GM19397 (cell line): ENCODE measurements around the gene VWA3B.

ENCODE experiments used
- ATAC-seq: cut with Tn5 transposase; IDR thresholded peaks from one replicate; pipeline ENCODE4 v1.9.1; 2021; ENCODE audit warnings: mild to moderate bottlenecking, moderate library complexity; ENCODE audit not compliant: unreplicated experiment

Gene VWA3B

GRCh38 chr2:98172150-98172765 lies 85.3 kb downstream of the VWA3B start:
- ATAC-seq, result no peak

GRCh38 chr2:98172951-98173350 lies 86.0 kb downstream of the VWA3B start:
- ATAC-seq, result no peak

DNA sequence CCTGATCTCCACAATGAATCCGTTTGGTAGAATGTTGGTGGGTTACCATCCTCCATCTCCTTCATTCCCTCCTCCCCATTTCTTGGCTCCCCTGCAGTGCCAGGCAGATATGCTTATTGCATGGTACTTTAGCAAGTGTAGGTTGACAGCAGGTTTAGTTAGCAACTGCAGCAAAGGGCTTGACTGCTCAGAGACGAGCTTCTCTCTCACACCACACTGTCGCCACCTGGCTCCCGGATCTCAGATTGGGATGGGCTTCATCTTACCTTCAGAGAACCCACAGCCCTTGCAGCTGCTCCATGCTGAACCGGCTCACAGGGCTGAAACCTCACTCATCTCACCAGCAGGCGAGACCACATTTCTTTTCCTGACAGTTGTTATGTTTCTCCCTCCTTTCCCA lies 88.8 kb downstream of the VWA3B start:
- ATAC-seq, result no peak

DNA sequence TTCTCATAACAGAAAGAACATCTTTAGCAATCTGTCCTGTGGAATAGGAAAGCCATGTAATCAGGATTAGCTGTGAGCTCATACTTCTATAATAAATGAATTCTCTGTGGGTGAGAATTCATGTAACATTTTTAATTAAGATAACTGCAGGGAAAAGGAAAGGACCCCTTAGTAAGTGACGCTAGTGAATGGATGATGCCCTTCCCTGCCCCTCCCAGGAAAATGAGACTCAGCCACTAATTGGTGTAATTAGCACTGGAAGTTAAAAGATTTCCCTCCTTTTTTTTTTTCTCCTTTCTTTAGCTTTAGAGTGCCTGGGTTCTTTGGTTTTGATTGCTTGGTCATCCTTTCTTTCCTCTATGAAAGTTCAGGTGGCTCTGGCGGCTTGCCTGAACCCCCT lies 90.3 kb downstream of the VWA3B start:
- no peak for ATAC-seq

- ATAC-seq, result no peak
Observed at GRCh38 chr2:98177986-98178385, 91.0 kb downstream of the VWA3B start.

DNA sequence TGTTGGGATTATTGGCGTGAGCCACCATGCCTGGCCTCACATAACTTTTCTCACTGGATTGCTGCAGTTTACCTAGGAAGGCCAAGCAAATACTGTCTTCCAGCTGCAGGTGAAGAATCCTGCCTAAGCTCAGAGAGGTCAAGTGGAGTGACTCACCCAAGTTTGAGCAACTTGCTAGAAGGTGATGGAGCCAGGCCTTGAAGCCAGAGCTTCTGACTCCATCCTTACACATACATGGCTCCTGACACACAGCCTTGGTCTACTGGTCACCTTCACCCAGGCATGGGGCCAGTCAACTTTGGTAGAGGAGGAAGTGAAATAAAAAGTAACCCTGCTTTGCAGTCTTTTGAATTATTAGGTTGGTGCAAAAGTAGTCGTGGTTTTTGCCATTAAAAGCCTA lies 93.5 kb downstream of the VWA3B start:
- ATAC-seq, result no peak

DNA sequence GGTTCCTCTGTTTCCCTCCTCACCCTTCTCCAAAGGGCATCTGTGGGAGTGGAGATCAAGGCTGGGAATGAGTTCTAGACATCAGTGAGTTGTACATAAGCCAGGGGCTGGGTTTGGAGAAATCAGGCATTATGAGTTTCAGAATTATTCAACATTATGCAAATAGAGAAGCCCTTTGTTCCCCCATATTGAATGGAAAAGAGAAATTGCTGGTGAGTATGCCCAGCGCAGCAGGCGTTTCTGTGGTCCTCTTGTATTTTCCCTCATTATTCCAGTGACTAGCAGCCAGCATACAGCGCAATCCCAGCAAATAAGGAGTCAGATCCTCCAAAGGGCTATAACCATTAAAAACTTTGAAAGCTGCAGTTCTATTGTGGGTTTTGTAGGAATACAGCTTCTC lies 94.4 kb downstream of the VWA3B start:
- ATAC-seq, result no peak

DNA sequence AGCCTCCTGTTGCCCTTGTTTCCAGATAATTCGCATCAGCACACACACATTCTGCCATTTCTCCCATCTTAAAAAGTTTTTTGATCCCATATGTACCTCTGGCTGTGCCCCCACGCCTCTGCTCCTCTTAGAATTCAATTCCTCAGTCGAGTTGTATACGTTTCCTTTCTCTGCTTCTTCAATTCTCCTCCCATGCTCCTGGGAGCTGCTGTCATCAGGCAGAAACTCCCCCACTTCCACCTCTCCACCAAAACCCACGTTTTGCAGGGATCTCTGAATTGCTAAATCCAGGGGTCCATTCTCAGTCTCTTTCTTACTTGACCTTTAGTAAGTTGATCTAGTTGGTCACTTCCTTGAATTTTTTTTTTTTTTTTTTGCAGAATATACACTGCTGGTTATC lies 98.8 kb downstream of the VWA3B start:
- no peak for ATAC-seq

DNA sequence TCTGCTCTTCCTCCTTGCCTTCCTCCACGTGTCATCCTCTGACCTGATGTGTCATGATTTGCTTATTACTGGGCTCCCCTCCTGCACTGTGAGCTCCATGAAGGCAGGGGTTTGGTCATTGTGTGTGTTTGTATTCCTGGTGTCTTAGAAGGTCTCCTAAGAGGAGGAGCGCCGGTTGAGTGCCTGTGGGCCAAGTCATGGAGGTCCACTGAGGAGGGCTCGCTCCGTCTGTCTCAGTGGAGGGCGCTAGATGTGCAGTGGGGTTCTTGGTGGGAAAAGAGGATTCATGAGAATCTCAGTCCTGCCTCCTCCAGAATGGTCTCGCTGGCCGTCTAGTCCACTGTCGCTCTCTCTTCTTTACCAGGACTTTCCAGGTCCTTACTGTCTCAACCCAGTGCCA lies 100.2 kb downstream of the VWA3B start:
- ATAC-seq, result no peak

GRCh38 chr2:98188351-98189046 lies 101.5 kb downstream of the VWA3B start:
- no peak for ATAC-seq

DNA sequence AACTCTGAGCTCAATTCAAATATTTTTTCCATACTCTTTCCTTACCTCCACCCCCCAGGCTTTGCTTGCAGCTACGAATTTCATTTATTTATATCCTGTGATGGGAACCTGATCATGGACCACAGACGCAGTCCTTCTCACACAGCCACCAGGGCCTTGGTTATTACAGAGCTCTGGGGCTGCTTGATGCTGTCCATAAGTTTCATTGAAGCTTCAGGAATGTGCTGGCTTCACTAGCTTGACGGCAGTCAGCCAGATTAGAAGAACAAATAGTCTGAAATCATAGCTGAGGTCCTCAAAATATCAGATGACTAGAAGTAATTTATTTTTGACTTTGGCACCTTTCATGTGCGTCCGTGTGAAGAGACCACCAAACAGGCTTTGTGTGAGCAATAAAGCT lies 104.9 kb downstream of the VWA3B start:
- ATAC-seq, result no peak

DNA sequence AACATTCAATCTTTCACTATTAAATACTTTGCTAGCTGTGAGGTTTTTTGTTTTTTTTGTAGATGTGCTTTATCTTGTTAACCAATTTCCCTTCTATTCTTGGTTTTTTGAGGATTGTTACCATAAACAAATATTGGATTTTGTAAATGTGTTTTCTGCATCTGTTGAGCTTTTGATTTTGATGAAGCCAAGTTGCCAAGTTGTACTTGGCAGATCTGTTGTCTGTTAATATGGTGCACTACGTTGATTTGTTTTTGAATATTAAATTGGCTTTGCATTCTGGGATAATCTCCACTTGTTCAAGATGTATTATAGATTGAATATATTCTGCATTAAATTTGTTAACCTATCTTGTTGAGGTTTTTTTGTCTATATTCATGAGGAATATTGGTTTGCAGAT lies 114.6 kb downstream of the VWA3B start:
- ATAC-seq, result no peak

GRCh38 chr2:98205889-98206288 lies 118.9 kb downstream of the VWA3B start:
- no peak for ATAC-seq

- no peak for ATAC-seq
Observed at GRCh38 chr2:98212092-98213000, 125.4 kb downstream of the VWA3B start.

DNA sequence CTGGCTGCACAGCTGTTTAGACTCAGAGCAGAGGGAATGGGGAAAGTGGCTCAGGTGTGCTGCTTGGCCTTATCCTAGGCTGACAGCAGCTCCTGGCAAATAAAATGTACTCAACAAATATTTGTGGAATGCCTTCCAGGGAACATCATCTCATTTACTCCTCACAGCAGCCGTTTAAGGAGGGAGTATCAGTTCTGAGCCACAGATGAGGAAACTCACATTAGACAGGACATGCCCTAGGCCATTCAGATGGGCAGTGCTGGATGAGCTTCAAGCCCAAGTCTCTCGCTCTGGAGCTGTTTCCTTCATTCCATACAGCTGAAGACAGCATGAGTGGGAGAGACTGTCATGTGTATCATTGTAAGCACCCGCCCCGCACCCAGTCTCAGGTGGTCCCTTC lies 129.6 kb downstream of the VWA3B start:
- ATAC-seq, result no peak

DNA sequence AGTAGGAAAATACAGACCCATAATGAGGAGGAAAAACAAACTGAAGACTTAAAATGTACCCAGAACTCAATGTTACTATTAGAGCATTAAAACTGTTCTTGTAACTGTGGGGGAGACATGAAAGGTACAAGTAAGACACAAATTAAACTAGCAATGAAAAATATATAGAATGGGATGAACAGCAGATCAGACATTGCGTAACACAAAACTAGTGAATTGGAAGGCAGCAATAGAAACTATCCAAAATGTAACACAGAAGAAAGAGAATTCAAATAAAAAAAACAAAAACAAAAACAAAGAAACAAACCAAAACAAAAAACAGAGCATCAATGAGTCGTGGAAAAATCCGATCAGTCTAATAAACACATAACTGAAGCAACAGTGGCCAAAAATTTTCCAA lies 132.2 kb downstream of the VWA3B start:
- ATAC-seq, result no peak

GRCh38 chr2:98233941-98234340 lies 147.0 kb downstream of the VWA3B start:
- ATAC-seq, result no peak

GRCh38 chr2:98234776-98235175 lies 147.8 kb downstream of the VWA3B start:
- ATAC-seq, result no peak

- ATAC-seq, result no peak
Observed at GRCh38 chr2:98236935-98237334, 150.0 kb downstream of the VWA3B start.

DNA sequence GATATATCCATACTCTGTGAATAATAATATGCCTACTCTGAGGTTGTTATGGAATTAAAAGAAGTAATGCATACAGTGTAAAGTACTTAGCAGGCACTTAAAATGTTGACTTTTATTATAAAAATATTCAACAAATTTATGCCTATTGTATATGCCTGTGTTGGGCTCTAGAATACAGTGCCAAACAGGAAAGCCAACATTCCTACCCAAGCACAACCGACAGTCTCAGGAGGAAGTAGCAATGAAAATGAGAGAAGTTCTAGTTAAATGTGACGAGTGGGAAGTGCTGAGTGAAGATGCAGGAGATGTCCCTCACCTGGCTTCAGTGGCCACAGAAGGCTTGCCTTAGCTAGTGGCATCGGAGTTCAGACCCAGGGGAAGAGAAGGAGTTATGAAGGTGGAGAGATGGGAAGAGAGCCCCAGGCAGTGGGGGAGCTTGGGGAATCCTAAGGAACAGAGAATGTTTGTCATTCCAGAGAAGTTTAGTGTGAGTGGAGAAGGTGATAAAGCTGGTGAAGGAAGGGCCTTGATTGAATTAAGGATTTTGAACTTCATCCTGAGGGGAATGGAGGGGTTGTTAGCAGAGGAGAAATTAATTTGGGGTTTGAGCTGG lies 153.9 kb downstream of the VWA3B start:
- no peak for ATAC-seq

- no peak for ATAC-seq
Observed at GRCh38 chr2:98241592-98241991, 154.6 kb downstream of the VWA3B start.
